ENCODE results near the gene EVPLL. TPM values are rescaled to one million over a fixed set of nuclear protein-coding genes. Genes with fewer than 3 reads are reported as not detected.

Gene EVPLL
- total RNA-seq, 1 experiment from 2014 or later, result not detected

GRCh38 chr17:18362698-18363100, 14.9 kb upstream of the EVPLL start:
- Histone ChIP-seq H3K27ac (ENCODE audit: low read length) (peak overlapping the region; percentile 72), H3K4me1 (ENCODE audit: control insufficient read depth, insufficient read depth, low read length) (peaks cover 7% of the 10 kb centered on the region; the same call in 1 of the 2 replicates), H3K4me3 (ENCODE audit: low read depth in 2 of 2, low read length in 2 of 2) (peak overlapping the region; percentile 73 to 79), H3K27me3 (ENCODE audit: control insufficient read depth, insufficient read depth, low read length) (no peaks in the 10 kb centered on the region), H3K36me3 (ENCODE audit: control insufficient read depth, insufficient read depth, low read length) (no peaks in the 10 kb centered on the region), H3K9me3 (ENCODE audit: control insufficient read depth, insufficient read depth, low read depth, low read length) (no peaks in the 10 kb centered on the region)
- POLR2A ChIA-PET, result no interaction called here
- TF ChIP-seq REST (IDR thresholded peaks at IDR 0.05; ENCODE audit: insufficient read depth in 1 of 2, low read depth in 2 of 2, low read length in 1 of 2), result no peak
- TF ChIP-seq TCF7L2 (IDR thresholded peaks at IDR 0.05; ENCODE audit: low read depth, low read length), result no peak
- TF ChIP-seq POLR2AphosphoS5 (IDR thresholded peaks at IDR 0.05; ENCODE audit: low read depth, low read length), result no peak
- no peak for TF ChIP-seq SIN3A (IDR thresholded peaks at IDR 0.05; ENCODE audit: borderline replicate concordance, insufficient read depth, low read depth, low read length)
- TF ChIP-seq CTCF (IDR thresholded peaks at IDR 0.05), result no peak
- DNase-seq (ENCODE audit: low read depth, low spot score) (no peak), ATAC-seq (no peak)
- intact Hi-C loops (cut with micrococcal nuclease; ENCODE audit: unreplicated experiment), result no loop called here
- in situ Hi-C loops (cut with HindIII; ENCODE audit: low pct_unique_long_range_greater_than_20kb, low sequenced_read_pairs), result no loop called here
- BruUV-seq (replicated peaks), result TSS peak; percentile 91
- CTCF ChIA-PET, result no interaction called here

- no peaks in the 10 kb centered on the region for H3K9me3 ChIP-seq (ENCODE audit: control insufficient read depth, insufficient read depth, low read depth, low read length)
- TF ChIP-seq CTCF (IDR thresholded peaks at IDR 0.05) (no peak), TCF7L2 (IDR thresholded peaks at IDR 0.05; ENCODE audit: low read depth, low read length) (no peak), SIN3A (IDR thresholded peaks at IDR 0.05; ENCODE audit: borderline replicate concordance, insufficient read depth, low read depth, low read length) (0 out of 2 replicates have a peak, but pooled peaks have one; percentile 38), POLR2AphosphoS5 (IDR thresholded peaks at IDR 0.05; ENCODE audit: low read depth, low read length) (no peak), REST (IDR thresholded peaks at IDR 0.05; ENCODE audit: insufficient read depth in 1 of 2, low read depth in 2 of 2, low read length in 1 of 2) (no peak)
- in situ Hi-C loops (cut with HindIII; ENCODE audit: low pct_unique_long_range_greater_than_20kb, low sequenced_read_pairs), result no loop called here
- no TSS peak for BruUV-seq (replicated peaks)
- DNase-seq (ENCODE audit: low read depth, low spot score) (peak; percentile 45), ATAC-seq (peak; percentile 100)
- peak within 1 kb of the TSS; percentile 72 for H3K27ac ChIP-seq (ENCODE audit: low read length)
- H3K36me3 ChIP-seq (ENCODE audit: control insufficient read depth, insufficient read depth, low read length), result no peaks in the 10 kb centered on the region
- ChIA-PET POLR2A (no interaction called here), CTCF (no interaction called here)
- H3K27me3 ChIP-seq (ENCODE audit: control insufficient read depth, insufficient read depth, low read length), result no peaks in the 10 kb centered on the region
- peak within 1 kb of the TSS; percentile 73 to 79 for H3K4me3 ChIP-seq (ENCODE audit: low read depth in 2 of 2, low read length in 2 of 2)
- H3K4me1 ChIP-seq (ENCODE audit: control insufficient read depth, insufficient read depth, low read length), result peaks cover 7% of the 10 kb centered on the region; the same call in 1 of the 2 replicates
- intact Hi-C loops (cut with micrococcal nuclease; ENCODE audit: unreplicated experiment), result no loop called here
These were observed 14.2 kb upstream of the EVPLL start, which contains the start of gene SHMT1 for GRCh38 chr17:18363101-18364049. SHMT1 (minus strand) TSS chr17:18363550; CDS start chr17:18355981, 7,569 bp downstream.

Data from Panc1 (cell line).